NCI-H748 (cell line): ENCODE measurements around the gene NPDC1.
A peak's percentile ranks its signal among the peaks of the same experiment; 100 is the strongest.
"Not testable (repeated sequence)": the region's sequence is repeated elsewhere in the genome, so short reads cannot be mapped to it uniquely, and the experiment has no call there.

Source experiments
- DNase-seq: peaks from one replicate; lab custom pipeline; 2025; ENCODE audit not compliant: unreplicated experiment; lab: John Stamatoyannopoulos, UW

The NPDC1 gene

DNA sequence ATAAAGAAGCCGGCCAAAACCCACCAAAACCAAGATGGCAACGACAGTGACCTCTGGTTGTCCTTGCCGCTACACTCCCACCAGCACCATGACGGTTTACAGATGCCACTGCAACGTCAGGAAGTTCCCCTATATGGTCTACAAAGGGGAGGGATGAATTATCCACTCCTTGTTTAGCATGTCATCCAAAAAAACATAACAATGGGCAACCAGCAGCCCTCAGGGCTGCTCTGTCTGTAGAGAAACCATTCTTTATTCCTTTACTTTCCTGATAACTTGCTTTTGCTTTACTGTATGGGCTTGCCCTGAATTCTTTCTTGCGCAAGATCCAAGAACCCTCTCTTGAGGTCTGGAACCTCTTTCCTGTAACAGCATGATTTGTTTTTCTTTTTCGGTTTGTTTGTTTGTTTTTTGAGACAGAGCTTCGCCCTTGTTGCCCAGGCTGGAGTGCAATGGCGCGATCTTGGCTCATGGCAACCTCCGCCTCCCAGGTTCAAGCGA, 29.3 kb upstream of the NPDC1 start:
- no peak for DNase-seq

GRCh38 chr9:137074657-137075274, 28.8 kb upstream of the NPDC1 start:
- no peak for DNase-seq

GRCh38 chr9:137073992-137074399, 28.0 kb upstream of the NPDC1 start:
- no peak for DNase-seq

GRCh38 chr9:137071282-137071681, 25.3 kb upstream of the NPDC1 start:
- DNase-seq: no peak

DNA sequence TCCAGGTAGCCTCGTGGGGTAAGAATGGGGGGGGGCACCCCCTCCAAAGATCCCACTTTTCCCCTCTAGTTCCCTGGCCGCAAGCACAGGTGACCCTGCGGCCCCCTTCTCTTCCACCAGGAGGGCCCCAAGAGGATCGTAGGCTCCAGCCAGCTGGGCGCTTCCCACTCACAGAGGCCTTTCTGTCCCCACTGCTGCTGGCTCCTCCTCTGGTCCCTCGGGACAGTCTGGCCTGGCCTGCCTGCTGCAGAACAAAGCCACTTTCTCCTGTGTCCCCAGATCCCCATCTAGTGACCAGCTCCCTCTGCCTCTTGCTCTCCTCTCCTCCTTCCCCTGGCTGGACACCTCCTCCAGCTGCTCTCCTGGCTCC, 24.9 kb upstream of the NPDC1 start:
- peak; percentile 71 for DNase-seq

DNA sequence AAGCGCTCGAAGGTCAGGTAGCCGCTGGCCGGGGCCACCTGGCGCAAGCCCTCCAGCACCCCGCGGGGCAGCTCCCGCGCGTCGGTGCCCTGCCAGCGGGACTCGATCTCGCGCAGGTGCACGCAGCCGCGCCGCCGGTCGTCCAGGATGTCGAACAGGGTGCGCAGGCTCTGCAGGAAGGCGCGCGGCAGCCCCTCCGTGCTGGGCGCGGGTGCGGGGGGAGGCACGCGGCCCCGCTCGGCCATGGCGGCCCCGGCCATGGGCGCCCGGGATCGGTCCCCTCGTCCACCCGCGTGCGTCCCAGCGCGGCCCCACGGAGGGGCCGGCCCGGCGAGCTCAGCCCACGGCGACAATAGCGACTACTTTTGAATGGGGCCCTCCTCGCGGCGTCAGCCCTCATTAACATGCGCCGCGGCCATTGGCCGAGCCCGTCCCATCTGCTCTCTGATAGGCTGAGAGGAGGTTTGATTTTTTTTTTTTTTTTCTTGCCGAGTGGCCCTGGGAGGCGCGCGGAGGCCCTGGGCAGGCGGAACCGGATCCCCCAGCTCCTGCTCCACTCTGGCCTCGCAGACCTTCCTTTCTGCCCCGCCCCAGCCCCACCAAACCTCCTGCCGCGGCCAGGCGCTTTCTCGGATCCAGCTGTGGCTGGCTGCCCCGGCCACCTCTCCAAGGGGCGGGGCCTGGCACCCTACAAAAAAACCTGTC, 24.4 kb upstream of the NPDC1 start, which contains the start of gene SAPCD2:
TSS of gene SAPCD2 (minus strand) at position 357 of the 705 bp plus-strand sequence. CDS start at position 260, 97 bp downstream.
- peak; percentile 97 for DNase-seq

DNA sequence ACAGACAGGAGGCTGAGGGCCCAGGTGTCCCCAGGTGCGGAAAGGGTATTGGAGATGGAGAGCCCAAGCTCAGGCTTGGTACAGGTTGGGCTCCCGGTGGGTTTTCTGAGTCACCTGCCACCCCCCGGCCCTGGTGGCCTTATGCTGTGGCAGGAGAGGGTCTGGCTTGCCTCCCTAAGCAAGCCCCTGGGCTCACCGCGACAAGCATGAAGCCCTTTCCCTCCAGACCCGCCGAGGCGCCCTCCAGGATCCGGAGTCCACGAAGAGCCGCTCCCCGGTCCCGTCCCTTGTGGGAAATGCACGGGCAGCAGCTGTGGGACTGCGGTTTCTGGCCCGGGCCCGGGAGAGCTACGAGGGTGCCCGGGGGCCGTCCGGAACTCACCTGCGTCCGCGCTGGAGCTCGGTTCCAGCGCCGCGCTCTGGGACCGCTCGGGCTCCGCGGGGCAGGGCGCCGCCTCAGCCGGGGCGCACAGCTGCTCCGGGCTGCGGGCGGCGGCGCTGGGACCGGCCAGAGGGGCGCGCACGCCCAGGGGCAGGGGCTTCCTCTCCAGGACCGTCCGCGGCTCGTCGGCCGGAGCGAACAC, 23.6 kb upstream of the NPDC1 start:
- DNase-seq: peak; percentile 40

GRCh38 chr9:137068539-137069507, 22.8 kb upstream of the NPDC1 start:
- no peak for DNase-seq

DNA sequence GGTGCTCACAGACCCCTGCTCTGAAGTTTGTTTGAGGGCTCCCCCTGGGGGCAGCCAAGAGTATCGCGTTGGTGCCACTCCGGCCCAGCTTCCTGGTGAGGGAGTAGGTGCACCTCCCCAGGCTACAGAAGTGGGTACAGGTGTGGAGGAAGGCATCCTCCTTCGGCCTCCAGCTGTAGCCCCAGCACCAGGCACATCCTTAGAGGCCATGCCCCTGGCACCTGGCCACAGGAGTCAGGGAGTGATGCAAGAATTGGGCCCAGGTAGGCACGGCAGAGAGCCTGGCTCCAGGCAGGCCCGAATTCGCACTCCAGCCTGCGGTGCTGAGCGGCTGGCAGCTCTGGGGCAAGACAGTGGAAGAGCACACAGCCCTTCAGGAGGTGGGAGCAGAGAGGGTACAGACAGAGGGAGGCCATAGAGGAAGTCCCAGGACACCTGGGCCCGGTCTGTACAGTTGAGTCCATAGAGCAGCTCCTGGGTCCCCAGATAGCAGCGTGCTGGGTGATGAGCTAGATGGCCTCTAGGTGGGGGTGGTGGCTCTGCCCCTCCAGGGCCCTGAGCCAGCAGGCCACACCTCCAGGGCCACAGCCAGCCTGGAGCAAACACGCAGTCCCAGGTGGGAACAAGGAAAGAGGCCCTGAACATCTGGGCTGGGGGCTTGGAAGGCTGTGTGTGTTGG, 22.0 kb upstream of the NPDC1 start:
- peak; percentile 77 for DNase-seq

DNA sequence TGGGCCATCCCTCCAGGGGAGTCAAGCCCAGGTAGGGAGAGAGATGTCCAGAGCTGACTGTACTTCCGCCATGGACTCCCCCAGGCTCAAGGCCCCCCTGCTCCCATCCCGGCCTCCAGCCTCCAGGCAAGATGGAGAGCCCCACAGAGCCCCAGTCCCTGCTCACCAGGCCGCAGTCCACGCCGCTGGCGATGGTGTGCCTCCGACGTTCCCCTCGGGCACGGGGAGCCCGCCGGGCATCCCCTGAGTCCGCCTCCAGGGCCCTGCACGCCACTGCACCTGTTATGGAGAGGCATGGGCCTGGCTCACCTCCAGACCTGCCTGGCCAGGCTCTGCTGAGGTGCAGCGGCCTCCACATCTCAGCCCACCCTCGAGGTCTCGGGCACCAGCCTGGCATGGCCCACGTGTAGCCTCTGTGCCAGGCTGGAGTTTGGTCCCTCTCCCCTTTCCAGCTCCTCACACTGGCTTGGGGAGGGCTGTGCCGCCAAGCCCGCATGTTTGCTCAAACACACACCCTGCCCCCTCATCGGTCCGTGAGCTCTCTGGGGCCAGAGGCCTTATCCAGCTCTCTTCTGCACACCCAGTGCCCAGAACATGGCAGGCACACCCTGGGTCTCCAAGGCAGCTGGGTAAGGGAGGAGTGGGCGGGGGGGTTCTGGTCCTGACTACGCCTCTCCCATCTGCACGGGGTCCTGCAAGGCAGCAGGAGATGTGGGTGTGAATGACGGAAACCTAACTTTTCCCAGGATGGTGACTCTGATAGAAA, 20.3 kb upstream of the NPDC1 start:
- DNase-seq: no peak

GRCh38 chr9:137065336-137065967, 19.5 kb upstream of the NPDC1 start:
- no peak for DNase-seq

- no peak for DNase-seq
These were observed 18.8 kb upstream of the NPDC1 start for GRCh38 chr9:137064880-137065164.

GRCh38 chr9:137064027-137064879, 18.3 kb upstream of the NPDC1 start:
- DNase-seq: peak; percentile 62

GRCh38 chr9:137063311-137064026, 17.5 kb upstream of the NPDC1 start:
- no peak for DNase-seq

GRCh38 chr9:137062798-137063197, 16.8 kb upstream of the NPDC1 start:
- DNase-seq: not testable (repeated sequence)

GRCh38 chr9:137062384-137062783, 16.4 kb upstream of the NPDC1 start:
- no peak for DNase-seq

DNA sequence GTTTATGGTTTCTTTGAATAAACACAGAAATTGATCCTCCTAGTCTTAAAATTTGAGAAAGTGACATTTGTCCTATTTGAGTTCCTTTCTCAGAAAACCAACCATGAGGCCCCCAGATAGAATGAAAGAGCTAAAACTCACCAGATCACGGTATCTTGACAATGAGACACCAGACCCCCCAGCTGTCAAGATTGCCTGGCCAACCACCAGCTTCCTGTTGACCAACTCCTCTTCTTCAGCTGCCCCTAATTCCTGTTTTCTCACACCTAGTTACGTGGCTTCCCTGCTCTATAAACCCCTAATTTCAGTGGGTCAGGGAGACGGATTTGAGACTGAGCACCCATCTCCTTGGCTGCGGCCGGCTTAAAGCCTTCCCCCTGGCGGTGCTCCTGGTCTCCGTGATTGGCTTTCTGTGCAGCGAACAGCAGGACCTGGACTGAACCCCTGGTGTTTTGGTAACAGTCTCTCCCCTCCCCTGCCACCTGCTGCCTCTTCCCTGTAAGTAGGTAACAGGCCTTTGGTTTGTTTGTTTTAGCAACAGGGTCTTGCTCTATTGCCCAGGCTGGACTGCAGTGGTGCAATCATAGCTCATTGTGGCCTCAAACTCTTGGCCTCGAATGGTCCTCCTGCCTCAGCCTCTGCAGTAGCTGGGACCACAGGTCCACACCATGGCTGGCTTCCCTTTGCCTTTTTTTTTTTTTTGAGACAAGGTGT, 12.7 kb upstream of the NPDC1 start:
- no peak for DNase-seq
